Astrocyte of the spinal cord (primary cell): ENCODE data around the gene SETDB2.

Experiments
- DNase-seq: peaks from one replicate; pipeline ENCODE4 v3.0.0; 2011; ENCODE audit warnings: low read depth, low spot score
- H3K4me3 ChIP-seq: 2 replicates; pipeline ENCODE4 v1.5.1; 2011; ENCODE audit warnings: low read depth, mild to moderate bottlenecking, low read length, moderate library complexity
- CTCF ChIP-seq: IDR thresholded peaks from 2 replicates; pipeline ENCODE4 v1.5.1; 2012; ENCODE audit warnings: low read depth, mild to moderate bottlenecking, low read length, inconsistent platforms
- in situ Hi-C: cut with HindIII; loops from 2 replicates; pipeline ENCODE4 v1.10.0; 2017; ENCODE audit warnings: low sequenced_read_pairs

SETDB2 gene

DNA sequence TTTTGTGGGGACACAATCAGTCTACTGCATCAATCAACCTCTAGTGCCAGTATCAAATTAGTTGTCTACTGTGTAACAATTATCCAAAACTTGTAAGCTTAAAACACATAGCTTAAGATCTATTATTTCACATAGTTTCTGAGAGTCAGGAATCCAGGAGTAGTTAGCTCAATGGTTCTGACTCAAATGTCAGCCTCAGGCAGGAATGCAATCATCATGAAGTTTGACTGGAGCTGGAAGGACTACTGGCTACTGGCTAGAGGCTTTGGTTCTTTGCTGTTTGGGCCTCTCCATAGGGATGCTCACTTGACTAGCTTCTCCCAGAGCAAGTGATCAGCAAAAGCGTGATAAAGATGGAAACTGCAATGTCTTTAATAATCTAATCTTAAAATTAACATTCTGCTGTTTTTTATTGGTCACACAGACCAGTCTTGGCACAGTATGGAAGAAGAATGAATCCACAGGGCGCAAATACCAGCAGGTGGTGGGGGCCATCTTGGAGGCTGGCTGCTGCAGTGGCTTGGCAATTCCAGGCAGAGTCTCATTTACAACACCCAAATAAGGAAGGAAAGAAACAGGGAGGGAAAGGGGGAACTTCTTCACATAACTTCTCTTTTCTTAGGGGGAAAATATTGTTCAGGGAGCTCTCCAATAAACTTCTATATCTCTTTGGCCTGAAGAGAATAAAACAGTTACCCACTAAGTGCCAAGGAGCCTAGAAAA, 15.9 kb upstream of the SETDB2 start:
- no peak for DNase-seq
- TF ChIP-seq CTCF = no peak
- no peak overlapping the region for H3K4me3 ChIP-seq
- in situ Hi-C loops = no loop called here

DNA sequence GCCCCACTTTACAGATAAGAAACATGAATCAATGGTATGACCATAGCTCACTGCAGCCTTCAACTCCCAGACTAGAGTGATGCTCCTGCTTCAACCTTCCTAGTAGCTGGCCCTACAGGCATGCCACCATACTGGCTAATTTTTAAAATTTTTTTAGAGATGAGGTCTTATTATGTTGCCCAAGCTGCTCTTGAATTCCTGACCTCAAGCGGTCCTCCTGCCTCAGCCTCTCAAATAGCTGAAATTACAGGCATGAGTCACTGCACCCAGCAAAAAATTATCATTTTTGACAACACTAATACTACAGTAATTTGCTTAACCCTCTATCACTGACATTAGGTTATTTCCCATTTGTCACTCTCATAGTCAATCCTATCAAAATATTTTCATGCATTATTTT, 15.0 kb upstream of the SETDB2 start:
- no peak overlapping the region for H3K4me3 ChIP-seq
- DNase-seq = no peak
- in situ Hi-C loops = no loop called here
- no peak for TF ChIP-seq CTCF

GRCh38 chr13:49435992-49436391, 8.1 kb upstream of the SETDB2 start:
- no peak for TF ChIP-seq CTCF
- DNase-seq = no peak
- no peak overlapping the region for H3K4me3 ChIP-seq
- in situ Hi-C loops = no loop called here

DNA sequence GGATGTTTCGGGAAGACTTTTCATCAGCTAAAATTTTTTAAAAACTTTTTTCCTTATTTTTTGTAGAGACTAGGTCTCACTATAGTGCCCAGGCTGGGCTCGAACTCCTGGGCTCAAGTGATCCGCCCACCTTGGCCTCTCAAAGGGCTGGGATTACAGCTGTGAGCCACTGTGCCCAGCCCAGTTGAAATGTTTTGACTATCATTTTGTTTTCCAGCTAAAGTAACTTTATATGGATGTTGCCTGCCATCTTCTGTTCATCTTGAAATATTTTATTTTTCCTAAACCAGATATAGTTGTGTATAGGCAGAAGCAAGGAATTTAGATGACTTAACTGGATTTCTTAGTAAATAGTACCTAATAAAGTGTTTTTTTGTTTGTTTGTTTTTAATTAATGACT, 7.2 kb upstream of the SETDB2 start:
- DNase-seq = peak; percentile 65
- peak; percentile 6 for TF ChIP-seq CTCF
- in situ Hi-C loops = no loop called here
- H3K4me3 ChIP-seq = no peak overlapping the region

DNA sequence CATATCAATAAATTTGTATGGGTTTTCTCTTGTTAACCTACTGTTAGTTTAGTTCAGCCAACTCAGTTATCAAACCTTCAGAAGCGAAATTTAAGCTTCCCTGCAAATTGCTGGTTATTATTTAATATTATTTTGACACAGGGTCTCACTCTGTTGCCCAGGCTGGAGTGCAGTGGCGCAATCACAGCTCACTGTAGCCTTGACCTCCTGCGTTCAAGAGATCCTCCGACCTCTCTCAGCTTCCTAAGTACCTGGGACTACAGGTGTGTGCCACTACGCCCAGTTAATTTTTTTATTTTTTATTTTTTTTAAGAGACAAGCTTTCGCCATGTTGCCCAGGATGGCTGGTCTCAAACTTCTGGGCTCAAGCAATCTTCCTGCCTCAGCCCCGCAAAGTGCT, 6.4 kb upstream of the SETDB2 start:
- no peak for TF ChIP-seq CTCF
- DNase-seq = no peak
- in situ Hi-C loops = no loop called here
- H3K4me3 ChIP-seq = no peak overlapping the region

DNA sequence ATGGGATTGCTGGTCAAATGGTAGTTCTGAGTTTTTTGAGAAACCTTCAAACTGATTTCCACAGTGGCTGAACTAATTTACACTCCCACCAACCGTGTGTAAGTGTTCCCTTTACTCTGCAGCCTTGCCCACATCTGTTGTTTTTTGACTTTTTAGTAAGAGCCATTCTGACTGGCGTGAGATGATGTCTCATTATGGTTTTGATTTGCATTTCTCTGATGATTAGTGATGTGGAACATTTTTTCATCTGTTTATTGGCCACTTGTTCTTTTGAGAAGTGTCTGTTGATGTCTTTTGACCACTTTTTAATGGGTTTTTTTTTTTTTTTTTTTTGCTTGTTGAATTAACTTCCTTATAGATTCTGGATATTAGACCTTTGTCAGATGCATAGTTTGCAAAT, 4.5 kb upstream of the SETDB2 start:
- H3K4me3 ChIP-seq = no peak overlapping the region
- no peak for DNase-seq
- in situ Hi-C loops = no loop called here
- TF ChIP-seq CTCF = no peak
